Measurements from ENCODE around the gene MYL6. TPM values are rescaled to one million over a fixed set of nuclear protein-coding genes. Genes with fewer than 3 reads are reported as not detected.
A peak's percentile ranks its signal among the peaks of the same experiment; 100 is the strongest.

Gene MYL6
- total RNA-seq, 3 donors from 2014 or later: 1,725 to 2,481 (median 1,981) TPM

DNA sequence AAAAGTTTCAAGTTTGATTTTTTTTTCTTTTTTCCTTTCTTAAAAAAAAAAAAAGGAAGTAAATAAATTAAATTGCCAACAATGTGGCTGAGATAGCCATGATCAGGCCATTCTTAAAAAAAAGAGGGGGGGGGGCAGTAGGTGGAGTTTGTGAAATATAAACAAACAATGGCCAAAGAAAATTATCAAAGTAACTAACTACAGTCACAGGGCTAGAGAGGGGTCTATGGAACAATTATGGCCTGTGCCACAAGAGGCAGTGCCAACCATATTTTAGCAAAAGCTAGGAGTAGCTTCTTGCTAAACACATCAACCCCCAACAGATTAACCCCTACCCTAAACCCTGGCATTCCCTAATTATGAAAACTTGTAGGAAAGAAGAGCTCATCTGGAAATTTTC lies 47.3 kb downstream of the MYL6 start:
- intact Hi-C loops (cut with DNase I; ENCODE audit: low total_unique reads): no loop called here
- DNase-seq (ENCODE audit: low spot score in 2 of 2): no peak
- H3K4me1 ChIP-seq: no peaks in the 10 kb centered on the region
- H3K36me3 ChIP-seq: peaks cover 4% of the 10 kb centered on the region
- H3K27me3 ChIP-seq: no peaks in the 10 kb centered on the region
- peak overlapping the region in 1 of 2 donors; percentile 29 for H3K27ac ChIP-seq
- TF ChIP-seq, protein P1, sequence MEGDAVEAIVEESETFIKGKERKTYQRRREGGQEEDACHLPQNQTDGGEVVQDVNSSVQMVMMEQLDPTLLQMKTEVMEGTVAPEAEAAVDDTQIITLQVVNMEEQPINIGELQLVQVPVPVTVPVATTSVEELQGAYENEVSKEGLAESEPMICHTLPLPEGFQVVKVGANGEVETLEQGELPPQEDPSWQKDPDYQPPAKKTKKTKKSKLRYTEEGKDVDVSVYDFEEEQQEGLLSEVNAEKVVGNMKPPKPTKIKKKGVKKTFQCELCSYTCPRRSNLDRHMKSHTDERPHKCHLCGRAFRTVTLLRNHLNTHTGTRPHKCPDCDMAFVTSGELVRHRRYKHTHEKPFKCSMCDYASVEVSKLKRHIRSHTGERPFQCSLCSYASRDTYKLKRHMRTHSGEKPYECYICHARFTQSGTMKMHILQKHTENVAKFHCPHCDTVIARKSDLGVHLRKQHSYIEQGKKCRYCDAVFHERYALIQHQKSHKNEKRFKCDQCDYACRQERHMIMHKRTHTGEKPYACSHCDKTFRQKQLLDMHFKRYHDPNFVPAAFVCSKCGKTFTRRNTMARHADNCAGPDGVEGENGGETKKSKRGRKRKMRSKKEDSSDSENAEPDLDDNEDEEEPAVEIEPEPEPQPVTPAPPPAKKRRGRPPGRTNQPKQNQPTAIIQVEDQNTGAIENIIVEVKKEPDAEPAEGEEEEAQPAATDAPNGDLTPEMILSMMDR (IDR thresholded peaks at IDR 0.05): no peak
- TF ChIP-seq POLR2A (IDR thresholded peaks at IDR 0.05) (no peak), POLR2AphosphoS5 (IDR thresholded peaks at IDR 0.05) (no peak)
- H3K4me3 ChIP-seq: no peak overlapping the region
- H3K9me3 ChIP-seq: no peaks in the 10 kb centered on the region

DNA sequence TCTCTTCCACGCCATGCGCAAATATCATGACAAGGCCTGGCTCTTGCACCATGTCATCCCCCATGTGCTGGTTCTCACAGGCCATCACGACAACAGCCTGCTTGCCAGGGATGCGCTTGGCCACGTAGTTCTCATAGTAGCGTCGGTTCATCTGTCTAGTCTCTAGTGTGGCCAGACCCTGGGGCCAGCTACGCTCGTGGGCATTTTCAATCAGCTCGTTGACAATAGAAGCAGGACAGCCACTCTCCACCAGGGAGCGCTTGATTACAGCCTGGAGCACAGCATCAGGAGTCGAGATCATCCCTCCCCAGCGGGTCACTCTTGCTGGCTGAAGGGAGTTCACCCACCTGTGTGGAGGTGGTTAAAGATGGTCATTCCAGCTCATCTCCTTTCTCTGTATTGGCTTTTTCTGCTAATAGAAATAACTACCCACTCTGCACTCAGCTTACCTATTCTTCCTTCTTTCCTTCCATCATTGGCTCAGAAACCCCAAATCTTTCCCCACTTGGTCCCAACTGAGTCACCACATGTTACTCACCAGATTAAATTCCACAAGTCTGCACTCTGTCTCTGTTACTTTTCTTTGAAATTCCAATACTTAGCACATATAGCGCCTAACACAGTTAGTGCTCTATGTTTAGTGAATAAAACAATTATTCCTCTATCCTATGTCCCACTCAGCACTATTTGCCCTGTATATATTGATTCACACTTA lies 48.5 kb downstream of the MYL6 start:
- H3K36me3 ChIP-seq: peaks cover 4% of the 10 kb centered on the region

DNA sequence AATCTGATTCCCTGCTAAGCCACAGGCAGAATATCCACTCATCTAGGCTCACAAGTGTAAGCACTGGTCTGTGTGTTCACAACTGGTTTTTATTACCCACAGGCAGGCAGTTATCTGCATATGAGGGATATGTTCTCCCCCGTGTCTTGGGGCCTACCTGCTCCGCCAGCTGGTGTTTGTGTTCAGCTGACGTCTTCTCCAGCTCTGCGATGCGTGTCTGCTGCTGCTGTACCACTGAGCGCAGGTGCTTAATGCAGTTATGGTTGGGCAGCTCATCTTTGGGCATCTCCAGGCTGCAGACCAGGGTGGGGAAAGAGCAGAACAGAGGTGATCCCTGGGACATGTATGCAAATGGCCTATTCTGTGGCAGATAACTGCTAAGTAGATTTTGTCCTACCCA lies 49.8 kb downstream of the MYL6 start:
- H3K36me3 ChIP-seq: peaks cover 4% of the 10 kb centered on the region
- intact Hi-C loops (cut with DNase I; ENCODE audit: low total_unique reads): loop anchor here (1.0 kb wide), 1 partner anchor 18 kb away; no protein-coding TSS in a partner anchor
- no peak overlapping the region for H3K4me3 ChIP-seq
- no peaks in the 10 kb centered on the region for H3K9me3 ChIP-seq
- no peak for DNase-seq (ENCODE audit: low spot score in 2 of 2)
- H3K27me3 ChIP-seq: no peaks in the 10 kb centered on the region
- no peaks in the 10 kb centered on the region for H3K4me1 ChIP-seq
- TF ChIP-seq POLR2A (IDR thresholded peaks at IDR 0.05) (no peak), POLR2AphosphoS5 (IDR thresholded peaks at IDR 0.05) (no peak)
- TF ChIP-seq, protein P1 (IDR thresholded peaks at IDR 0.05): no peak
- H3K27ac ChIP-seq: no peak overlapping the region

More for the DNA sequence above, 48.5 kb downstream of the MYL6 start:
- Histone ChIP-seq H3K9me3 (no peaks in the 10 kb centered on the region), H3K4me1 (no peaks in the 10 kb centered on the region), H3K27me3 (no peaks in the 10 kb centered on the region), H3K4me3 (no peak overlapping the region), H3K27ac (peak overlapping the region in 1 of 2 donors; percentile 39)
- peak in 1 of 2 donors; percentile 55 for DNase-seq (ENCODE audit: low spot score in 2 of 2)
- intact Hi-C loops (cut with DNase I; ENCODE audit: low total_unique reads): no loop called here
- TF ChIP-seq, protein P1 (IDR thresholded peaks at IDR 0.05): peak; percentile 21 to 47 (median 25)
- TF ChIP-seq POLR2A (IDR thresholded peaks at IDR 0.05): no peak

Other genes with a start within 250 kb of the MYL6 start
- gene PYM1, start 230.5 kb upstream of the MYL6 start, total RNA-seq: 10 to 100 TPM; 25.9 to 38.1 (median 33.0) TPM
- gene DGKA, start 227.2 kb upstream of the MYL6 start, total RNA-seq: 10 to 100 TPM; 25.1 to 50.5 (median 44.2) TPM
- 10 to 100 TPM in 1 of 3 donors, 1 to 10 TPM in 2; 4.7 to 18.7 (median 7.4) TPM for gene PMEL, start 192.3 kb upstream of the MYL6 start, total RNA-seq
- 10 to 100 TPM in 2 of 3 donors, 1 to 10 TPM in 1; 8.2 to 27.2 (median 27.1) TPM for gene CDK2, start 191.5 kb upstream of the MYL6 start, total RNA-seq
- gene RAB5B, start 184.3 kb upstream of the MYL6 start, total RNA-seq: 10 to 100 TPM; 74.9 to 98.8 (median 75.7) TPM
- gene SUOX, start 161.1 kb upstream of the MYL6 start, total RNA-seq: 10 to 100 TPM; 24.6 to 30.2 (median 29.9) TPM
- 1 to 10 TPM; 2.9 to 4.6 (median 4.2) TPM for gene IKZF4, start 137.3 kb upstream of the MYL6 start, total RNA-seq
- gene RPS26, start 116.4 kb upstream of the MYL6 start, total RNA-seq: 1,000 to 10,000 TPM in 1 of 3 donors, 100 to 1,000 TPM in 2; 557 to 1,840 (median 572) TPM
- gene ERBB3, start 78.2 kb upstream of the MYL6 start, total RNA-seq: 100 to 1,000 TPM in 2 of 3 donors, under 1 TPM in 1; 0.48 to 187 (median 119) TPM
- gene PA2G4, start 53.8 kb upstream of the MYL6 start, total RNA-seq: 100 to 1,000 TPM in 2 of 3 donors, 10 to 100 TPM in 1; 94.4 to 134 (median 116) TPM
- 1,000 to 10,000 TPM; 3,675 to 5,580 (median 4,429) TPM for gene RPL41, start 41.7 kb upstream of the MYL6 start, total RNA-seq
- gene ZC3H10, start 40.1 kb upstream of the MYL6 start, total RNA-seq: 1 to 10 TPM; 3.6 to 4.8 (median 4.7) TPM
- gene ESYT1, start 30.1 kb upstream of the MYL6 start, total RNA-seq: 100 to 1,000 TPM; 132 to 243 (median 146) TPM
- 10 to 100 TPM; 29.6 to 52.8 (median 43.2) TPM for gene MYL6B, start 5.8 kb upstream of the MYL6 start, total RNA-seq
- 100 to 1,000 TPM; 105 to 114 (median 106) TPM for gene SMARCC2, start 31.1 kb downstream of the MYL6 start, total RNA-seq
- 10 to 100 TPM; 64.4 to 86.6 (median 81.3) TPM for gene RNF41, start 63.6 kb downstream of the MYL6 start, total RNA-seq
- 10 to 100 TPM; 24.7 to 31.2 (median 27.5) TPM for gene NABP2, start 66.0 kb downstream of the MYL6 start, total RNA-seq
- gene SLC39A5, start 71.7 kb downstream of the MYL6 start, total RNA-seq: under 1 TPM in 1 of 3 donors, not detected in 2; 0.98 TPM
- gene ANKRD52, start 100.0 kb downstream of the MYL6 start, total RNA-seq: 10 to 100 TPM; 12.8 to 18.4 (median 14.9) TPM
- gene COQ10A, start 108.6 kb downstream of the MYL6 start, total RNA-seq: 10 to 100 TPM; 18.7 to 23.7 (median 18.7) TPM
- gene CS, start 142.0 kb downstream of the MYL6 start, total RNA-seq: 100 to 1,000 TPM in 2 of 3 donors, 10 to 100 TPM in 1; 79.2 to 132 (median 103) TPM
- gene CNPY2, start 157.6 kb downstream of the MYL6 start, total RNA-seq: 10 to 100 TPM; 69.9 to 86.1 (median 85.9) TPM
- 10 to 100 TPM; 44.3 to 84.4 (median 54.1) TPM for gene PAN2, start 175.6 kb downstream of the MYL6 start, total RNA-seq
- gene IL23A, start 180.5 kb downstream of the MYL6 start, total RNA-seq: under 1 TPM in 1 of 3 donors, not detected in 2; 0.88 TPM
- gene STAT2, start 201.7 kb downstream of the MYL6 start, total RNA-seq: 100 to 1,000 TPM; 198 to 207 (median 198) TPM
- gene APOF, start 204.5 kb downstream of the MYL6 start, total RNA-seq: not detected

All from breast epithelium (tissue), 4 donors.